GM12878 (cell line): ENCODE results near the gene OSER1. TPM values are rescaled to one million over a fixed set of nuclear protein-coding genes. Genes with fewer than 3 reads are reported as not detected.

ENCODE experiments used
- ATAC-seq: fragments of 200-7000 bp; cut with Tn5 transposase; 3 replicates; pipeline ENCODE4 v1.9.1; 2020; ENCODE audit warnings: mild to moderate bottlenecking, moderate library complexity
- BruUV-seq: library from RNA; stranded (reverse); fragments of 400-500 nt; replicated peaks from 2 replicates; lab custom pipeline; 2021; lab: Mats Ljungman, UMichigan
- CTCF ChIA-PET: fragments of 300-600 bp; sonication (Branson Sonifier 250); formaldehyde crosslinking; extraction: SDS; loops from one replicate; lab custom pipeline; 2021; ENCODE audit warnings: inconsistent platforms; lab: Yijun Ruan, JAX
- POLR2A ChIA-PET: fragments of 350-600 bp; formaldehyde crosslinking; extraction: SDS; loops from one replicate; lab custom pipeline; 2021; ENCODE audit warnings: inconsistent platforms; lab: Charles Lee
- RAD21 ChIA-PET: fragments of 300-600 bp; sonication (Branson Sonifier 250); formaldehyde crosslinking; loops from one replicate; lab custom pipeline; 2023; ENCODE audit warnings: antibody characterized with exemption; ENCODE audit not compliant: unreplicated experiment; lab: Charles Lee
- SMC1A ChIA-PET: fragments of 300-600 bp; sonication (Branson Sonifier 250); formaldehyde crosslinking; loops from one replicate; lab custom pipeline; 2023; ENCODE audit not compliant: unreplicated experiment, uncharacterized antibody; lab: Charles Lee
- DNase-seq: peaks from one replicate; pipeline ENCODE4 v3.0.0-alpha.2; 2011; ENCODE audit warnings: low read depth, low spot score
- FAIRE-seq: peaks from 3 replicates; lab custom pipeline; 2011; peaks lifted over from hg19 to GRCh38; lab: Jason Lieb, UNC
- H2AFZ ChIP-seq: 2 replicates; pipeline ENCODE4 v1.6.0; 2011; ENCODE audit warnings: low read depth, low read length, control low read depth; ENCODE audit not compliant: control insufficient read depth
- H3K27ac ChIP-seq: 2 replicates; pipeline ENCODE4 v1.5.1; 2011; ENCODE audit warnings: control low read depth; ENCODE audit not compliant: control insufficient read depth, insufficient read depth
- H3K27me3 ChIP-seq, 2 experiments: replicated peaks in 1 of 2; 2 replicates each; pipeline versions ENCODE4 v1.6.0 to v1.6.1; 2011; ENCODE audit warnings: low read length in 1 of 2; ENCODE audit not compliant: control insufficient read depth in 2 of 2, insufficient read depth in 2 of 2
- H3K36me3 ChIP-seq, 2 experiments: 2 replicates each; pipeline ENCODE4 v1.5.1; 2011; ENCODE audit warnings: low read length in 1 of 2; ENCODE audit not compliant: control insufficient read depth in 2 of 2, insufficient read depth in 2 of 2
- H3K4me1 ChIP-seq: 2 replicates; pipeline ENCODE4 v1.6.1; 2011; ENCODE audit warnings: mild to moderate bottlenecking, low read length, moderate library complexity, mixed read lengths; ENCODE audit not compliant: control insufficient read depth, insufficient read depth
- H3K4me2 ChIP-seq: 2 replicates; pipeline ENCODE4 v1.6.0; 2011; ENCODE audit warnings: control low read depth; ENCODE audit not compliant: control insufficient read depth, insufficient read depth
- H3K4me3 ChIP-seq: fragments of 200-600 bp; sonication (generic); 2 replicates; pipeline ENCODE4 v1.5.1; 2016
- H3K79me2 ChIP-seq: 2 replicates; pipeline ENCODE4 v1.6.0; 2011; ENCODE audit warnings: low read length; ENCODE audit not compliant: control insufficient read depth, insufficient read depth
- H3K9ac ChIP-seq: 2 replicates; pipeline ENCODE4 v1.8.0; 2011; ENCODE audit warnings: low read length, control low read depth, mixed read lengths; ENCODE audit not compliant: control insufficient read depth, insufficient read depth
- H3K9me3 ChIP-seq: replicated peaks from 3 replicates; pipeline ENCODE4 v1.5.1; 2011; ENCODE audit warnings: mild to moderate bottlenecking, low read length; ENCODE audit not compliant: control insufficient read depth, insufficient read depth
- H4K20me1 ChIP-seq: 2 replicates; pipeline ENCODE4 v1.6.0; 2011; ENCODE audit not compliant: control insufficient read depth, insufficient read depth
- SIX5 ChIP-seq: IDR thresholded peaks from 2 replicates; pipeline ENCODE4 v1.6.1; 2011; ENCODE audit warnings: mild to moderate bottlenecking, low read depth, low read length, moderate library complexity; ENCODE audit not compliant: severe bottlenecking
- STAT3 ChIP-seq: IDR thresholded peaks from 2 replicates; pipeline ENCODE4 v1.6.1; 2011; ENCODE audit warnings: low read depth, low read length, improper control_type of control experiment
- USF1 ChIP-seq: IDR thresholded peaks from 2 replicates; pipeline ENCODE4 v1.6.1; 2011; ENCODE audit warnings: borderline replicate concordance, low read depth, mild to moderate bottlenecking, moderate library complexity, mixed read lengths, low read length; ENCODE audit not compliant: insufficient read depth; ENCODE audit errors: extremely low read length
- WGBS: methylation state at CpG from one replicate; pipeline ENCODE4 v1.1.6; 2016; ENCODE audit warnings: low lambda C conversion rate; ENCODE audit not compliant: insufficient replicate concordance, insufficient coverage; ENCODE audit errors: missing lambda C conversion rate; 5-methylcytosine and 5-hydroxymethylcytosine counted together
- in situ Hi-C: fragments of 300-500 bp; cut with MboI; formaldehyde crosslinking; loops from 9 replicates; pipeline ENCODE4 v1.14.3; 2018; ENCODE audit warnings: mixed read lengths
- intact Hi-C: fragments of 100-400 bp; cut with micrococcal nuclease; formaldehyde crosslinking; loops from one replicate; pipeline ENCODE4 v1.14.2; 2022; ENCODE audit not compliant: unreplicated experiment
- polyA plus RNA-seq, 11 experiments: library from polyadenylated mRNA; depleted of rRNA in 4 of 11; unstranded in 6 of 11; stranded (reverse) in 5 of 11; fragments of >200 nt; fragmentation: Nextera tagmentation in 4 of 11; fragmentation: Illumina TruSeq in 1 of 11; extraction: Ambion mirVana in 4 of 11; extraction: Trizol in 1 of 11; gene quantifications; 1 replicate in 1 of 11; 2 replicates in 10 of 11; pipeline versions ENCODE4 v1.2.1 to v1.2.3, GENCODE V29; 2011 to 2016; ENCODE audit warnings: inconsistent platforms in 2 of 11, missing spikeins in 2 of 11, low read depth in 1 of 11
- total RNA-seq, 4 experiments: library from RNA; depleted of rRNA in 3 of 4; stranded (reverse); fragments of >200 nt in 3 of 4; fragmentation: Illumina TruSeq in 1 of 4; extraction: Trizol in 1 of 4; gene quantifications; 2 replicates each; pipeline versions ENCODE4 v1.2.1 to v1.2.3, GENCODE V29; 2013 to 2021

Gene OSER1
- total and polyA plus RNA-seq, 10 of the 15 experiments (the other 5 are each of a cell fraction or from before 2014, with no cell fraction given) = 19.3 to 63.8 (median 28.4) TPM

- Histone ChIP-seq H3K4me2 (no peak overlapping the region), H3K27me3 (no peaks in the 10 kb centered on the region; a peak in 1 of 4 replicates), H2AFZ (no peak overlapping the region), H3K9ac (no peak overlapping the region), H3K27ac (no peak overlapping the region), H3K9me3 (no peaks in the 10 kb centered on the region), H4K20me1 (no peaks in the 10 kb centered on the region), H3K36me3 (no peaks in the 10 kb centered on the region), H3K4me3 (no peak overlapping the region), H3K79me2 (no peaks in the 10 kb centered on the region), H3K4me1 (no peaks in the 10 kb centered on the region)
- ChIA-PET SMC1A (no interaction called here), RAD21 (no interaction called here), CTCF (interaction anchor here (0.7 to 1.3 kb wide), 2 partner anchors 79 to 765 kb away, joined by 3 read pairs; partner anchors contain the start of gene FITM2), POLR2A (no interaction called here)
- ATAC-seq (no peak), DNase-seq (no peak), FAIRE-seq (no peak)
- 38% methylated on average over 10 of the region's 10 CpGs for WGBS
- no TSS peak for BruUV-seq
- TF ChIP-seq SIX5 (no peak), USF1 (no peak)
- in situ Hi-C loops (no loop called here), intact Hi-C loops (no loop called here)
Observed at GRCh38 chr20:44231713-44232468, 21.3 kb upstream of the OSER1 start.

GRCh38 chr20:44231193-44231592 lies 20.6 kb upstream of the OSER1 start:
- no peak for ATAC-seq
- no TSS peak for BruUV-seq
- ChIA-PET POLR2A (no interaction called here), CTCF (interaction anchor here (0.7 to 1.3 kb wide), 2 partner anchors 80 to 764 kb away, joined by 3 read pairs; partner anchors contain the start of gene FITM2), SMC1A (no interaction called here), RAD21 (no interaction called here)
- in situ Hi-C loops = no loop called here
- H2AFZ ChIP-seq = no peak overlapping the region
- no peak overlapping the region for H3K4me2 ChIP-seq
- DNase-seq = no peak
- H3K9ac ChIP-seq = no peak overlapping the region
- no peak for TF ChIP-seq STAT3
- no peaks in the 10 kb centered on the region for H3K36me3 ChIP-seq
- no peaks in the 10 kb centered on the region for H3K79me2 ChIP-seq
- H3K4me3 ChIP-seq = no peak overlapping the region
- H3K27ac ChIP-seq = no peak overlapping the region
- no peaks in the 10 kb centered on the region for H4K20me1 ChIP-seq
- intact Hi-C loops = no loop called here
- 70% methylated on average over 7 of the region's 7 CpGs for WGBS
- H3K4me1 ChIP-seq = no peaks in the 10 kb centered on the region
- no peaks in the 10 kb centered on the region; a peak in 1 of 4 replicates for H3K27me3 ChIP-seq
- FAIRE-seq = no peak
- no peaks in the 10 kb centered on the region for H3K9me3 ChIP-seq
